ENCODE results near the gene GJA4. TPM values are rescaled to one million over a fixed set of nuclear protein-coding genes. Genes with fewer than 3 reads are reported as not detected.

GJA4 gene
- polyA plus RNA-seq (ENCODE audit: insufficient read length): 11.2 TPM
- long read RNA-seq, donor 1, transcript GJA4-201 (2 exons, 1,622 nt): major isoform, 8 of 9 reads
- long read RNA-seq, donor 1, partial matches to known transcripts: 0 of 9 reads
- long read RNA-seq, donor 1, other reads (novel, unspliced or antisense): 0 of 9 reads
- long read RNA-seq, donor 2, partial matches to known transcripts: 0 of 4 reads
- long read RNA-seq, donor 2, other reads (novel, unspliced or antisense): 0 of 4 reads
- long read RNA-seq, donor 3, transcript GJA4-201 (2 exons, 1,622 nt): major isoform, 5 of 5 reads
- long read RNA-seq, donor 3, partial matches to known transcripts: 0 of 5 reads
- long read RNA-seq, donor 3, other reads (novel, unspliced or antisense): 0 of 5 reads
- long read RNA-seq, donor 4: 0 reads
- long read RNA-seq, donor 5, transcript GJA4-201 (2 exons, 1,622 nt): major isoform, 6 of 6 reads
- long read RNA-seq, donor 5, partial matches to known transcripts: 0 of 6 reads
- long read RNA-seq, donor 5, other reads (novel, unspliced or antisense): 0 of 6 reads
- long read RNA-seq, donor 6, partial matches to known transcripts: 0 of 3 reads
- long read RNA-seq, donor 6, other reads (novel, unspliced or antisense): 0 of 3 reads
- long read RNA-seq, donor 7, transcript GJA4-201 (2 exons, 1,622 nt): major isoform, 5 of 19 reads
- long read RNA-seq, donor 7, partial matches to known transcripts: 14 of 19 reads
- long read RNA-seq, donor 7, other reads (novel, unspliced or antisense): 0 of 19 reads
- long read RNA-seq, donor 8: 0 reads

DNA sequence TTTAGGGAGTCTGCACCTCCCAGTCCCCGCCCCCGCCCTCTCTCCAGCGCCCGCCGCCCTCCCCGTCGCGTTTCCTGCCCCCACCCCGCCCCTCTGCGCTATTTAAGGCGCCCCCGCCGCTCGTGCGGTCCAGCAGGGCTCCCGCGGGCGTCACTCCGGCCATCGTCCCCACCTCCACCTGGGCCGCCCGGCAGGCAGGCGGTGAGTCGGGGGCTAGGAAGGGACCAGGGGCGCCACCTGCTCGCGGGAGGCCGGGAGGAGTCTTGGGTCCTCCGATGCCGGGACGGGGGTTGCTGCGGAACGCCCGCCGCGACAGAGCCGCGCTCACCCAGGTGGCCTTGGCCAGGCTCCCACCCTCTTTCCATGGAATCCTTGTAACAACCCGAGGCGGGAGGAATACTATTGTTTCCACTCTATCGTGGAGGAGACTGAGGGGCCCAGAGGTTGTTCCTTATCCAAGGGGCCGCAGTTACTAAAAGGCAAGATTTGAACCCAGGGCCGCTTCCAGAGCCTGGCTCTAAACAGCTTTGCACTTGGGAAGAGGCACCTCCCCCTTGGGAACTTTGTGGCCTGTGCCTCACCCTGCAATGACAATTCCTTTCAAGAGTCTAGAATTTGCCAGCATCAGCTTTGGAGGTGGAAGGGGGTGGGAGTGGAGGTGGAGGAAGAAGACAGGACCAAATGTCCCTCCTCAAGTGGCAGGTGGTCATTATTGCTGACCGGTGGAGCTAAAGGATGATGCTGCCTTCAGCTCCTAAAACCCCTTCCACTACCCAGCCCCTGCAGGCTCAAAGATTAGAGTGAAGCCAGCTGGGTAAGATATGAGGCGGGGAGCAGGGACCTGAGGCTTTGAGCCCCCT is at the start of gene GJA4:
GJA4 (plus strand) TSS at position 132 of the 860 bp plus-strand sequence. CDS start 1,215 bp downstream, outside the sequence.
- no peak for DNase-seq

DNA sequence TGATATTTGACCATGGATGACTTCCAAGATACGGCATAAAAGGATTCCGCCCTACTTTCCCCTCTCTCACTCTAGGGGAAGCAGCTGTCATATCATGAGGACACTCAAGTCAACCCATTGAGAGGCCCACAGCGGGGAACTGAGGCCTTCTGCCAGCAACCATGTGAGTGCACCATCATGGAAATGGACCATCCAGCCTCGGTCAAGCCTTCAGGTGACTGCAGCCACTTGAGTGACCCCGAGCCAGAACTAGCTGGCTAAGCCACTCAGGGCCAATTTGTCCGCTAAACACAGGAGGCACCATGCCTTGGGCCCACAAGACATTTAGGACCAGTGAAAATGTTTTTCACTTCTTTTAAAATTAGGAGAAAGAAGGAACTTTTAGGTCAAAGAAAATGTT is 49.0 kb upstream of the GJA4 start:
- DNase-seq: no peak

DNA sequence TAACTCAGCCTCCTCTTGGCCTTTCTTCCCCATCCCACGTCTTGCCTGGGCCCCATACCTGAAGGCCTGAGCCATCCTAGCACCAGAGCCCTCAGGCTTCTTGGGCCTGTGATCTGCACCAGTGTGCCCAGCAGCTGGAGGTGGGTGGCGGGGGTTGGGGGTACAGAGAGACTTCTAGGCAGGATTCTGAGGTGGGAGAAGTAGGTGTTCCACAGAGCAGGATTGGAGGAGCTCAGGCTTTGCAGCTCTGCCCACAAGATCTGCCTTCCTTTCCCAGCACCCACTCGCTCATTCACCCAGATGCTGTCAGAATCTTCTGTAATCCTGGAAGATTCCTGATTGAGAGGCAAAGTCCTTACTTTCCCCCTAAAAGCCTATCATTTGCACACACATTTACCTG is 47.9 kb upstream of the GJA4 start:
- no peak for DNase-seq

DNA sequence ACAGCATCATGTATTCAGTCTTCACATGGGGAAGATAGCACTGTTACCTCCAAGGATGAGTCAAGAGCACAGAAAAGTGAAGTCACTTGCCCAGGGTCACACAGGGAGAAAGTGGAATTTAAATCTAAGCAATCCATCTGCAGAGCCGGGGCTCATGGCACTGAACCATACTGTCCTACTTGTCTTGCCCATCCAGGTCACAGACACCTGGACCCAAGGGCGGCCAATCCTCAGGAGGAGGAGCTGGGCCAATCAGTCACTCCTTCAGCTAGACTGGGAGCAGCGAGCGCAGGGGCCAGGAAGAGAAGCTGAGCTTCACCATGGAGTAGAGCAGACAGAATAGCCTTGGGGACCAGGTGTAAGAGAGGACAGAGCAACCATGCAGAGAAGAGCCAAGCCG is 47.1 kb upstream of the GJA4 start:
- DNase-seq: no peak

DNA sequence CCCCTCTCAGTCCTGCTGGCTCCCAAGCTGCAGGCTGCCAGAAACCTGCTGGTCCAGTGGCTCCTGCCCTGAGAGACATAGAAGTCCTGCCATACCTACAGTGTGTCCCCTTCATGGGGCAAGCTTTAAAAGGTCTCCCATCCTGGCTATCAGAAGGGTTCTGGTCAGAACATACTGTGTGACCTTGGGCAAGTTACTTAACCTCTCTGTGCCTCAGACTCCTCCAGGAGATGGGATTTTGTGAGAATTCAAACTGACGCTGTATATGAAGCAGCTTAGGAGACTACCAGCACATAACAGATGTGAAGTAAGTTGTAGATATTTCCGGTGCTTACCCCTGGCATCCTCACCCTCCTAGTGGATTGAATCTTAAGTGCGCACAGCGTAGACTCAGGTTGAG is 46.7 kb upstream of the GJA4 start:
- no peak for DNase-seq

DNA sequence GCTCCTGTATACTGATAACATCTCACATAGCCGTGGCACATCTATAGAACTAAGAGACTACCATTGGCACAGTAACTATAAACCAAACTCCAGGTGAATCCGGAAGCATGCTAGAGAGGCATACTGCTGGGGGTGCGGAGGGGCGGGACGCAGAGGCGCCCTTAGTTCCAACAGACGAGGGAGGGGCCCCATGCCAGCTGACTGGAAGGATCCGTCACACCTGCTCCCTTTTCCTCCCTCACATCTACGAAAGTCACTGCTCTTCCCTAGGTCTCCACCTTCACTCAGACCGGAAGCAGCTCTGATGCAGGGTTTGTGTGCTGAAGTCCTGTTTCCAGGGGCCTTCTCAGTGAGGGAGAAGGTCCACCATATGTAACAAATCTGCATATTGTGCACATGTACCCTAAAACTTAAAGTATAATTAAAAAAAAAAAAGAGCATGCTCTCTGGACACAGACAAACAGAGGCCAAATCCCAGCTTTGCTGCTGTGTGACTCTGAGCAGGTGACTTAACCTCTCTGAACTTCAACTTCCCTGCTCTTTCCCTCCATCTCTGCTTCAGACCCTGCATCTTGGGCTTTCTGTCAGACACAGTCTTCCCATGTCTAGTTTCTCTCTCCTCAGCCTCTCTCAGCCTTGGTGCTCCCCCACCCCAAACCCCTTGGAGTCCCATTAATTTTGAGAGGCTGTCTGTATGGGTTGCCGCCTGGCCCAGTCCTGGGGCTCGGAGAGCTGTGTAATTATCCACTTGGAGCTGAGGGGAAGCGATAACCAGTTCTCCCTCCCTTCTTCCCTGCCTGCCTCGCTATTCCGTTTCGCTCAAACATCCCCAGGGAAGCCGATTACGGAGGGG is 45.8 kb upstream of the GJA4 start:
- DNase-seq: no peak

DNA sequence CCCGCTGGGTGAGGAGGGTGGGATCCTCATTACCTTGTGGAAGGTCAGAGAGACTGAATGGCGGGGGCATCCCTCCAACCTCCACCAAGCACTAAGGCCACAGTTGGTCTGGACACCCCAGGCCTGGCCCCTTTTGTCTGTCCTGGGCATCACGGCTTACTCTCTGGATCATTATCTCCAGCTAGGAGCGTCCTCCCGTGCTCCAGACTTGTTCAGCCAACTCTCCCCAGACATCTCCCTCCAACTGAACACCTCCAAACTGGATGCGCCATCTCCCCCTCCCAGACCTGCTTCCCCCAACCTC is 45.2 kb upstream of the GJA4 start:
- no peak for DNase-seq

DNA sequence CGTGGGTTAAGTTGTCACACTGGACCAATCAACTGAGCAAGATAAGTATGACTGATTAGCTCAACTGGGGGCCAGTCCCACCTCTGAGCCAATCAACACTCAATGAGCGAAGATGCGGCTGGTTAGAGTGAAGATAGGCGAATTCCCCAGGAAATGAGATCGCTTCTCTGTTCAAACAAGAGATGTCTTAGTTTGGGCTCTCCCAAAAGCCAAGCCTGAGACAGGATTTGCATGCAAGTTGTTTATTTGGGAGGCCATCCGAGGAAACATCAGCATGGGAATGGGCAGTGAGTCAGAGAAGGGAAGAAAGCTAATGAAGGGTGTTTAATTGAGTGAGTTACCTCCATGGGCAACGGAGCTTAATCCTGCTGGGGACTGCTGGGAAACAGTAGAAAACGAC is 42.8 kb upstream of the GJA4 start:
- no peak for DNase-seq

DNA sequence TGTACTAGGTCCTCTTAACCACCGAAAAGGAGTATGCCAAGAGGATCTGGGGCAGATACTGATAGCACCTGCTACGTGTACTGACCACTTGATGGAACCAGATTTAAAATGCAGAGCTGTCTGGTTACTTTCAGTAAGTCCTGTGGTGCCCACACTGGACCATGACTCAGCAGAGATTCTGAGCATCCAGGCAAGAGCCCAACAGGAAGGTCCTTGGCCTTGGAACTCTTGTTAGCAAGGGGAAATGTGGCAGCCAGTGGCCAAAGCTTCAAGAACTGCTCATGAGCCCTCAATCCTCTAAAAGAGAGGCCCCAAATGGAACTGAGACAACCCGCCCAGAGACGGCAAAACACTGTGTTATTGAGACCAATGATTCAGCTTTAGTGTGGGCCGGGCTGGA is 42.2 kb upstream of the GJA4 start:
- DNase-seq: no peak

DNA sequence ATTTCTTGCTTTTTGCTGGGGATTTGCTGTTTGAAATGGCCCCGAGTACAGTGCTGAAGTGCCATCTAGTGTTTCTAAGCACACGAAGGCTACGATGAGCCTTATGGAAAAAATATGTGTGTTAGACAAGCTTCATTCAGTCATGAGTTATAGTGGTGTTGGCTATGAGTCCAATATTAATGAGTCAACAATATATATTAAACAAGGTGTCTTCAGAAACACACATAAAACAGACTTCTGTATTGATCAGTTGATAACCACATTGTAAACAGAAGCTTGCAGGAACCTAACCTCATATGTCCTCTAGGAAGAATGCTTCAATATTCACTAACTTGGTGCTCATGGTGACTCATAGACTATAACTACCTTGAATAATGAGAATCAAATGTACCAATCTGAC is 39.6 kb upstream of the GJA4 start:
- DNase-seq: no peak

DNA sequence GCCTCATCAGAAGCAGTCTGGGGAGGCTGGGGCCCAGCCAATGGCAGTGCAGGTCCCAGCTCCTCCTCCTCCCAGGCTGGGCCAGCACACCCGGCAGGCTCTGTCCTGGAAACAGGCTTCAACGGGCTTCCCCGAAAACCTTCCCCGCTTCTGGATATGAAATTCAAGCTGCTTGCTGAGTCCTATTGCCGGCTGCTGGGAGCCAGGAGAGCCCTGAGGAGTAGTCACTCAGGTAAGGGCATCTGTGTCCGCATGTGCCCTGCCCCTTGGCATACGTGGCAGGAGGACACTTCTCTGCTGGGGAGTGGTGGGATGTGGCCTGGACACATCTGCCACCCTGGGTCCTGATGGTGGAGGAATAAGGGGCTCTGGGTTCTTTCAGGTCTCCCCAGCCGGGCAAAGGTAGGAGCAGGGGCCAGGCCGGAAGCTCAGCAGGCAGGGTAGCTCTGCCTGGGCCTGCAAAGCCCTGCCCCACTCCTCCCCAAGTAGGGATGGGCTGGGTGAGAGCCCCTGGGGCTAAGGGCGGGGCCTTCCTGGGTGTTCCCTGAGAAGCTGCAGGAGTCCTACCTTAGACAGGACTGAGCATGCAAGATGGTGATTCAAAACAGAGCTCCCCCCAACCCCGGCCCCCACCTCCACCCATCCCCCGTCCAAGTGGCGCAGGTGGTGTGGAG is 37.7 kb upstream of the GJA4 start, which contains the start of gene GJB5:
GJB5 (plus strand) TSS at position 84 of the 674 bp plus-strand sequence. CDS start 2,284 bp downstream, outside the sequence.
- no peak for DNase-seq

DNA sequence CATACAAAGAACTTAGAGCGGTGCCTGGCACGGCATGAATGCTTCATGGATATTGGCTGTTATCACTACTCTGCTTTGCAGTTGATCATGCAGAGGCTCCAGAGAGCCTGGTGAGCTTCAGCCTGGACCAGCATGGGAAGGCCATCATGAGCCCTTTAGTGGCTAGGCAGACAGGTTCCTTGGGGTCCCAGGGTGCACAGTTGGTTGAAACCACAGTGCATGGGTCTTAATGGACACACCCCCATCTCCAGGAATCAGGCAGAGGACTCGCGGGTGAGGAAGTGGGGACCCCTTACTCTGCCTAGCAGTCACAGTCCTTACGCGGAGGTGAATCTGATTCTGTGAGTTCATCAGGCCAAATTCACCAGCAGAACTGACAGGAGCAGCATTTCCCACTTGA is 36.8 kb upstream of the GJA4 start:
- no peak for DNase-seq

DNA sequence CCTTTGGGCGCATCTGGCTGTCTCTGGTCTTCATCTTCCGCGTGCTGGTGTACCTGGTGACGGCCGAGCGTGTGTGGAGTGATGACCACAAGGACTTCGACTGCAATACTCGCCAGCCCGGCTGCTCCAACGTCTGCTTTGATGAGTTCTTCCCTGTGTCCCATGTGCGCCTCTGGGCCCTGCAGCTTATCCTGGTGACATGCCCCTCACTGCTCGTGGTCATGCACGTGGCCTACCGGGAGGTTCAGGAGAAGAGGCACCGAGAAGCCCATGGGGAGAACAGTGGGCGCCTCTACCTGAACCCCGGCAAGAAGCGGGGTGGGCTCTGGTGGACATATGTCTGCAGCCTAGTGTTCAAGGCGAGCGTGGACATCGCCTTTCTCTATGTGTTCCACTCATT is 35.4 kb upstream of the GJA4 start:
- no peak for DNase-seq

DNA sequence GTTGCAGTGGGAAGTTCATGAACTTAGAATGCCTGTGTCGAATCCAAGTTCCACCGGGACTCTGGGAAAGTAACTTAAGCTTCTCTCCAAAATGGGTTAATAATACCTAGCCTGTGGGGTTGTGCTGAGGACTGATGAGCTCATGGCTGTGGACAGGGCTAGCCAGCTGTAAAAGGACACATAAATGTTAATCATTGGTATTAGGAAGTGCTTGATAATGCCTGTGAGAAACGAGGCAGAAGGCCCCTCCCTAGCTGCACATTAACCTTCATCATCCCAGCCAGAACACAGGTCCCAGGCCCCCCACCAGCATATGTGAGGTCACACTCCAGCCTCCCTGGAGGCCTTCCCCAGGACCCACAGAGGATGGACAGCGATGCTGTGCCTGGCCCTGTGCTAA is 34.0 kb upstream of the GJA4 start:
- no peak for DNase-seq

DNA sequence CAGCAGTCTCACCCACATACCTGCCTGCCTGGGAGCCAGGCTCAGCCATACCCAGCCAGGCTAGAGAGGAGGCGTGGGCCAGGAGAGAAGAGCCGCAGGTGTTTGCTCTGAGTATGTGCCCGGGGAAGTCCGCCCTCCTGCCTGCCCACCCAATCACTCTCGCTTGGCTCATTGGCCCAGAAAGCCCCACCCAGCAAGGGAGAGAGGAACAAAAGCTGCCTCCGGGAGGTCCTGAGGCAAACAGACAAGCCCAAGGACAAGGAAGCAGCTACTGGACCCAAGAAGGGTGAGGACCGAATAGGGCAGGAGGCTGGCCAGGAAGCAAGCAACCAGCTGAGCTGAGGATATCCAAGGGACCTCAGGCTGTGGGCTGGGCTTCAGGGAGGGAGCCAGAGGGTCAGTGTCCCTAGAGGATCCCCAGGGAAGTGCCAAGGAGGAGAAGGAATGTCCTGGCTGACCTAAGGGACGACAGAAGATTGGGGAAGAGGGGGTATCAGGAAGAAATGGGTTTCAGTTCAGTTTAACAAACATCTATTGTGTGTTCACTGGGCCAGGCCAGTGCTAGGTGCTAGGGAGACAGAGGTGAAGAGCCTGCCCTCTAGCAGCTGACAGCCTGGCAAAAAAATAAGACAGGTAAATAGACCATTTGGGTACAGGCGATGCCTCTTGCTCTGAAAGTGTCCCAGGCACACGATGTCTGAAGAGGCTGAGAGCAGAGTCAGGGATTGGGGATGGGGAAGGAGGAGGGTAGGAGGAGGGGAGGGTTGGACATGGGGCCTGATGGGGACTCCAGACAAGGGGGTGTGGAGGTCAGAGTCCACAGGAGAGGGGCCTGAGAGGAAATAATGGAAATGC is 33.1 kb upstream of the GJA4 start, which contains the start of gene GJB4:
GJB4 (plus strand) TSS at position 238 of the 855 bp plus-strand sequence. CDS start 1,515 bp downstream, outside the sequence.
- no peak for DNase-seq

DNA sequence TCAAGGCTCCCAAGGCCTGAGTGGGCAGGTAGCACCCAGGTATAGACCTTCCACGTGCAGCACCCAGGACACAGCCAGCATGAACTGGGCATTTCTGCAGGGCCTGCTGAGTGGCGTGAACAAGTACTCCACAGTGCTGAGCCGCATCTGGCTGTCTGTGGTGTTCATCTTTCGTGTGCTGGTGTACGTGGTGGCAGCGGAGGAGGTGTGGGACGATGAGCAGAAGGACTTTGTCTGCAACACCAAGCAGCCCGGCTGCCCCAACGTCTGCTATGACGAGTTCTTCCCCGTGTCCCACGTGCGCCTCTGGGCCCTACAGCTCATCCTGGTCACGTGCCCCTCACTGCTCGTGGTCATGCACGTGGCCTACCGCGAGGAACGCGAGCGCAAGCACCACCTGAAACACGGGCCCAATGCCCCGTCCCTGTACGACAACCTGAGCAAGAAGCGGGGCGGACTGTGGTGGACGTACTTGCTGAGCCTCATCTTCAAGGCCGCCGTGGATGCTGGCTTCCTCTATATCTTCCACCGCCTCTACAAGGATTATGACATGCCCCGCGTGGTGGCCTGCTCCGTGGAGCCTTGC is 31.5 kb upstream of the GJA4 start:
- no peak for DNase-seq

DNA sequence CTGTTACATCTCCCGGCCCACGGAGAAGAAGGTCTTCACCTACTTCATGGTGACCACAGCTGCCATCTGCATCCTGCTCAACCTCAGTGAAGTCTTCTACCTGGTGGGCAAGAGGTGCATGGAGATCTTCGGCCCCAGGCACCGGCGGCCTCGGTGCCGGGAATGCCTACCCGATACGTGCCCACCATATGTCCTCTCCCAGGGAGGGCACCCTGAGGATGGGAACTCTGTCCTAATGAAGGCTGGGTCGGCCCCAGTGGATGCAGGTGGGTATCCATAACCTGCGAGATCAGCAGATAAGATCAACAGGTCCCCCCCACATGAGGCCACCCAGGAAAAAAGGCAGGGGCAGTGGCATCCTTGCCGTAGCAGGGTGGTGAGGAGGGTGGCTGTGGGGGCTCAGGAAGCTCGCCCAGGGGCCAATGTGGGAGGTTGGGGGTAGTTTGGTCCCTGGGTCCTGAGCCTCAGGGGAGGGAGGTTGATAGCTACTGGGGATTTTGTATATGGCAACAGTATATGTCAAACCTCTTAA is 31.0 kb upstream of the GJA4 start:
- DNase-seq: no peak

DNA sequence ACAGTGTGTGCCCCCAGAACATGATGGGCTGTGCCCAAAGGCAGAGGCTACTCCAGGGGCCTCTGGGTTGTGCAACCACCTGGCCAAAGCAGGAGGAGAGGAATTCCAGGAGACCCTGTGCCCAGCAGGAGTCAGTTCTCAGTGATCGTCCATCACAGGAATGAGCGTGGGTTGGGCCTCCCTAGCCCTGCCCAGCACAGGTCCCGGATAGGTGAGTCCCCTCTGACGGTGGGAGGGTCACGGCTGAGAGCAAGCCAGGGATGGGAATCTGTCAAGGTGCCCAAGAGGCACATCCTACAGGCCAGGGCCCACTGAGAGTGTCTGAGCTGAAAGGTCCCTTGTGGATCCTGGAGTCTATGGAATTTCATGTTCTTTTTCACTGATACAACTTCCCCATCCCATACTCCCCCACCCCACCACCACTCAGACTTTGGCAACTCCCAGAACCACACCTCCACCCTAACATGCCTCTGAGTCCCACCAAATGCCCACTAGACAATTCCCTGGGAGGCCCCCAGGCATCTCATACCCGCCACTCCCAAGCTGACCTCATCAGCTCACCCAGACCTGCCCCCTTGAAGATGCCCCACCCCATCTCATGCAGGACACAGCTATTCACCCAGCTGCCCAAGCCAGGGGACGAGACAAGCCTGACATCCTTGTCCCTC is 30.2 kb upstream of the GJA4 start:
- no peak for DNase-seq
